GM12873 (cell line): ENCODE results near the gene HNF1A.

Source experiments
- CTCF ChIP-seq: IDR thresholded peaks from 2 replicates; pipeline ENCODE4 v1.5.1; 2012; ENCODE audit warnings: low read depth, mild to moderate bottlenecking, moderate library complexity, low read length, control low read depth; ENCODE audit not compliant: insufficient read depth; ENCODE audit errors: missing control alignments

The HNF1A gene

DNA sequence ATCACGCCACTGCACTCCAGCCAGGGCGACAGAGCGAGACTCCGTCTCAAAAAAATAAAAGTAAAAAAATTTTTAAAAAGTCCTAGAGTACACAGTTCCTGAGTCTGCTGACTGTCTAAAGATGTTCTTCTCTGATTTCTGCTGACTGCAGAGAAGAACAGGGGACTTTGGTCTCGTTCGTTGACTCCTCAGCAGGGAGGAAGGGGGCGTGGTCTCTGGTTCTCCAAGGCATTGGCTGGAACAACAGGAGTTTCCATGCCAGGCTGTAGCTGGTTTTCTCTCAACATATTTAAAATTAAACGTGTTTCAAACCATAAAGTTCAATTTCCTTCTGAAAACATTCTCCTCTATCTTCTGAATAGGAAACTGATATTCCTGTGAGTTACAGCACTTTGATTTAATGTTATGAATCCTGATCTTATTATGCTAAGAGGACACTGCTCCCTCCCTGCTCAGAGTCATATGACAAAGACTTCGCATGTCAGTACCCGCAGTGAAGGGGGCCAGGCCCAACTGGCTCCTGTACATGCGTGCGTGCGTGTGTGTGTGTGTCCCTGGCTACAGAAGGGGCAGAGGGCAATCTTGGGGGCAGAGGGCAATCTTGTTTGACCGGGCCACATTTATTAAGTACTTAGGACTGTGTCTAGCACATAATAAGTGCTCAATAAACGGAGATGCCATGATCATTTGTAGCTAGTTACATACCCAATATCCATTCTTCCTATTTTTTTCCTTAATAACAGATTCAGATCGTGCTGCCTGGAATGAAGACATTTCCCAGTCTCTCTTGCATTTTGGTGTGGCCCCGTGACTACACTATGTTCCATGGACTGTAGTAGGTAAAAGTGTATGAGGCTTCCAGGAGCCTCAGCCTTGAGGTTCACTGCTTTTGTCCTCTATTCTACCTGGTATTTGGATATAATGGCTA, 16.5 kb upstream of the HNF1A start:
- no peak for TF ChIP-seq CTCF

- TF ChIP-seq CTCF = no peak
Observed at GRCh38 chr12:120962532-120963020, 15.8 kb upstream of the HNF1A start.

GRCh38 chr12:120964298-120964697, 14.0 kb upstream of the HNF1A start:
- TF ChIP-seq CTCF = no peak

DNA sequence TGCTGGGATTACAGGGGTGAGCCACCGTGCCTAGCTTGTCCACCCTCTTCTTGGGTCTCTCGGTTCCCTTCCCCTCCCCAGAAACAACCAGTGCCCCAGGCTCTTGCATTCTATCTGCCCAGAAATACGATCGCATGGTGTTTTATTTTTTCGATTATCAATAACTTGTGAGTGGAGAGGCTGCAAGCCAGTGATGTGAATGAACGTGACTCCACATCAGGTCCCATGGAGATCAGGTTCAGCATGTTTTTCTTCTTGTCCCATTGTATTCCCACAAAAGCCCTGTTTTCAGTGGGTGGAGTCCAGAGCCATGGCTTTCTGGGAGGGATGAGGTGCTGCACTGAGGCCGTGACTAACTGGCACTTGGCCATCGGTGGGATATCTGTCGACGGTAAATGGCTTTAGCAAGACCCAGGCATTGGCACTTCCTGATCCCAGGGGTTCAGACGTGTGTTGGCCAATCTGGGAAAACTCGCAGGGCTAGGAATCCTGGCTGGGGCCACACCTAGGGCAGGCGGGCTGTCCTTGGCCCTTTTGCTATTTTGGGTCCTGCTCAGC, 12.7 kb upstream of the HNF1A start:
- no peak for TF ChIP-seq CTCF

- no peak for TF ChIP-seq CTCF
Observed at GRCh38 chr12:120970310-120970709, 8.0 kb upstream of the HNF1A start.

- TF ChIP-seq CTCF = peak; percentile 76
Observed at GRCh38 chr12:120971299-120972180, 6.8 kb upstream of the HNF1A start.
